ENCODE measurements around the gene PSAT1.

DNA sequence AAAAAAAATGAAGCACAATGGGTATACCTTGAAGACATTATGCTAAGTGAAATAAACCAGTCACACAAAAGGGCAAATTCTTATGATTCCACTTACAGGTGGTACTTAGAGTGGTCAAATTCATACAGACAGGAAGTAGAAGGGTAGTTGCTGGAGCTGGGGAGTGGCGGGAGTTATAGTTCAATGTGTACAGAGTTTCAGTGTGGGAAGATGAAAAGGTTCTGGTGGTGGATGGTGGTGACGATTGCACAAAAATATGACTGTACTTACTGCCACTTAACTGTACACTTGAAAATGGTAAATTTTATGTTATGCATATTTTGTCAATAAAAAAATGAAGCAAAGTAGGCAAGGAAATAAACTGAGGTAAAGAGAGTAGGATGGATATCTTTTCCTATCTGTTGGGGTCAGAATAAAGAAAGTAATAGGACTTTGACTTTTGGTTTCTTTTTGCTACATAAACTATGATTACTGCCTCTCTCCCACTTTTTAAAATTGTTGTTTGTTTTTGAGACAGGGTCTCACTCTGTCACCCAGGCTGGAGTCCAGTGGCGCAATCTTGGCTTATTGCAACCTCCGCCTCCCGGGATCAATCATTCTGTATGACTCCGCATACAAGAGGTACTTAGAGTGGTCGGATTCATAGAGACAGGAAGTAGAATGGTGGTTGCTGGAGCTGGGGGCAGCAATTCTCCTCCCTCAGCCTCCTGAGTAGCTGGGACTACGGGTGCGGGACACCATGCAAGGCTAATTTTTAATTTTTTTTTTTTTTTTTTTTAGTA is 4.0 kb upstream of the PSAT1 start:
- TF ChIP-seq, protein P1, sequence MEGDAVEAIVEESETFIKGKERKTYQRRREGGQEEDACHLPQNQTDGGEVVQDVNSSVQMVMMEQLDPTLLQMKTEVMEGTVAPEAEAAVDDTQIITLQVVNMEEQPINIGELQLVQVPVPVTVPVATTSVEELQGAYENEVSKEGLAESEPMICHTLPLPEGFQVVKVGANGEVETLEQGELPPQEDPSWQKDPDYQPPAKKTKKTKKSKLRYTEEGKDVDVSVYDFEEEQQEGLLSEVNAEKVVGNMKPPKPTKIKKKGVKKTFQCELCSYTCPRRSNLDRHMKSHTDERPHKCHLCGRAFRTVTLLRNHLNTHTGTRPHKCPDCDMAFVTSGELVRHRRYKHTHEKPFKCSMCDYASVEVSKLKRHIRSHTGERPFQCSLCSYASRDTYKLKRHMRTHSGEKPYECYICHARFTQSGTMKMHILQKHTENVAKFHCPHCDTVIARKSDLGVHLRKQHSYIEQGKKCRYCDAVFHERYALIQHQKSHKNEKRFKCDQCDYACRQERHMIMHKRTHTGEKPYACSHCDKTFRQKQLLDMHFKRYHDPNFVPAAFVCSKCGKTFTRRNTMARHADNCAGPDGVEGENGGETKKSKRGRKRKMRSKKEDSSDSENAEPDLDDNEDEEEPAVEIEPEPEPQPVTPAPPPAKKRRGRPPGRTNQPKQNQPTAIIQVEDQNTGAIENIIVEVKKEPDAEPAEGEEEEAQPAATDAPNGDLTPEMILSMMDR (IDR thresholded peaks at IDR 0.05) = no peak
- TF ChIP-seq POLR2A (IDR thresholded peaks at IDR 0.05) = no peak

Measured in thyroid gland (tissue), 4 donors.